A549 (cell line): ENCODE results near the gene PBX2. TPM values are rescaled to one million over a fixed set of nuclear protein-coding genes. Genes with fewer than 3 reads are reported as not detected.
A peak's percentile ranks its signal among the peaks of the same experiment; 100 is the strongest.

Experiments used
- ATAC-seq, 2 experiments: fragments of 200-7000 bp in 1 of 2; fragments of >200 bp in 1 of 2; cut with Nextera tagmentation in 1 of 2; cut with Tn5 transposase in 1 of 2; 3 replicates each; pipeline versions ENCODE4 v1.8.0 to v1.9.1; 2018 to 2020; ENCODE audit warnings: mild to moderate bottlenecking in 1 of 2, moderate library complexity in 1 of 2
- CTCF ChIA-PET: fragments of 300-600 bp; sonication (Branson Sonifier 250); formaldehyde crosslinking; extraction: SDS; loops from one replicate; lab custom pipeline; 2021; ENCODE audit warnings: antibody characterized with exemption, inconsistent platforms; lab: Yijun Ruan, JAX
- POLR2A ChIA-PET: fragments of 350-600 bp; formaldehyde crosslinking; extraction: SDS; loops from one replicate; lab custom pipeline; 2021; ENCODE audit warnings: antibody characterized with exemption, inconsistent platforms; lab: Yijun Ruan, JAX
- DNase-seq, 2 experiments: peaks; one replicate each; pipeline versions ENCODE4 v3.0.0 to v3.0.0-alpha.2; 2011 to 2016; ENCODE audit warnings: low read depth in 1 of 2, low spot score in 1 of 2
- FAIRE-seq: peaks from 2 replicates; lab custom pipeline; 2011; peaks lifted over from hg19 to GRCh38; lab: Jason Lieb, UNC
- H3K27ac ChIP-seq, 2 experiments: fragments of >200 bp; sonication (Bioruptor Twin); formaldehyde crosslinking; 3 replicates each; pipeline ENCODE4 v1.5.1; 2016 to 2017
- H3K4me1 ChIP-seq: fragments of >200 bp; sonication (Bioruptor Twin); formaldehyde crosslinking; 3 replicates; pipeline ENCODE4 v1.6.1; 2016
- H3K4me2 ChIP-seq: fragments of >200 bp; sonication (Bioruptor Twin); formaldehyde crosslinking; 3 replicates; pipeline ENCODE4 v1.6.1; 2016
- H3K4me3 ChIP-seq: fragments of >200 bp; sonication (Bioruptor Twin); formaldehyde crosslinking; 3 replicates; pipeline ENCODE4 v1.5.1; 2016
- H3K9me3 ChIP-seq: fragments of >200 bp; sonication (Bioruptor Twin); formaldehyde crosslinking; 3 replicates; pipeline ENCODE4 v1.6.1; 2016
- BHLHE40 ChIP-seq: IDR thresholded peaks from 2 replicates; pipeline ENCODE4 v1.6.1; 2012; ENCODE audit warnings: low read depth, low read length, inconsistent platforms
- CBX2 ChIP-seq: fragments of 200-600 bp; sonication (generic); IDR thresholded peaks from 2 replicates; pipeline ENCODE4 v1.6.1; 2016; ENCODE audit warnings: low read depth, mild to moderate bottlenecking, borderline replicate concordance
- EHF ChIP-seq: fragments of 250-450 bp; sonication (Bioruptor Pico); IDR thresholded peaks from 2 replicates; pipeline ENCODE4 v1.5.0; 2020; ENCODE audit warnings: mild to moderate bottlenecking
- ESRRA ChIP-seq: fragments of 150-350 bp; IDR thresholded peaks from 2 replicates; pipeline ENCODE4 v1.6.1; 2014; ENCODE audit warnings: mild to moderate bottlenecking, low read length, borderline replicate concordance
- KDM1A ChIP-seq: fragments of 200-600 bp; sonication (generic); IDR thresholded peaks from 2 replicates; pipeline ENCODE4 v1.6.1; 2016; ENCODE audit warnings: low read depth, mild to moderate bottlenecking
- MYC ChIP-seq: IDR thresholded peaks from 2 replicates; pipeline ENCODE4 v1.6.1; 2012; ENCODE audit warnings: mild to moderate bottlenecking, inconsistent platforms, low read length, improper control_type of control experiment, borderline replicate concordance
- PHF8 ChIP-seq: fragments of 200-600 bp; sonication (generic); IDR thresholded peaks from 2 replicates; pipeline ENCODE4 v1.6.1; 2016; ENCODE audit warnings: low read depth, mild to moderate bottlenecking, antibody characterized with exemption, moderate library complexity, borderline replicate concordance
- POLR2A ChIP-seq: IDR thresholded peaks from 2 replicates; pipeline ENCODE4 v1.6.1; 2012; ENCODE audit warnings: mild to moderate bottlenecking, low read length
- POLR2AphosphoS2 ChIP-seq: conservative IDR thresholded peaks from 2 replicates; pipeline ENCODE4 v1.6.1; 2012; ENCODE audit warnings: low read length, improper control_type of control experiment, inconsistent platforms
- RFX5 ChIP-seq: fragments of 450-650 bp; IDR thresholded peaks from 2 replicates; pipeline ENCODE4 v1.7.1; 2014; ENCODE audit warnings: antibody characterized with exemption, mild to moderate bottlenecking, moderate library complexity
- RNF2 ChIP-seq: fragments of 200-600 bp; sonication (generic); IDR thresholded peaks from 2 replicates; pipeline ENCODE4 v1.6.1; 2016; ENCODE audit warnings: low read depth, mild to moderate bottlenecking, antibody characterized with exemption, moderate library complexity, borderline replicate concordance
- SREBF2 ChIP-seq: fragments of 450-650 bp; IDR thresholded peaks from 2 replicates; pipeline ENCODE4 v1.6.1; 2014; ENCODE audit warnings: mild to moderate bottlenecking, moderate library complexity
- ZC3H11A ChIP-seq: fragments of 450-650 bp; IDR thresholded peaks from 2 replicates; pipeline ENCODE4 v1.6.1; 2014; ENCODE audit warnings: antibody characterized with exemption, mild to moderate bottlenecking
- ZFP36 ChIP-seq: fragments of 450-650 bp; IDR thresholded peaks from 2 replicates; pipeline ENCODE4 v1.6.1; 2014; ENCODE audit warnings: borderline replicate concordance; ENCODE audit not compliant: partially characterized antibody
- ZSCAN20 ChIP-seq: fragments of 250-450 bp; sonication (Bioruptor Pico); IDR thresholded peaks from 2 replicates; pipeline ENCODE4 v1.8.0; 2022; ENCODE audit warnings: mild to moderate bottlenecking, moderate library complexity
- whole genome bisulfite sequencing: methylation state at CpG from one replicate; pipeline ENCODE4 v1.1.6; 2017; ENCODE audit errors: missing lambda C conversion rate; 5-methylcytosine and 5-hydroxymethylcytosine counted together
- polyA plus RNA-seq, 4 experiments: library from polyadenylated mRNA; depleted of rRNA in 3 of 4; stranded (reverse); fragments of >200 nt; fragmentation: RNase III in 1 of 4; extraction: RNeasy Plus Mini Kit Qiagen cat#74134 plus additional on column Dnase treatment in 1 of 4; gene quantifications; 2 replicates in 3 of 4; 3 replicates in 1 of 4; pipeline ENCODE4 v1.2.3, GENCODE V29; 2011 to 2017
- TF ChIP-seq, protein P1 (sequence below): fragments of >200 bp; sonication (Bioruptor Twin); formaldehyde crosslinking; IDR thresholded peaks from 3 replicates; pipeline ENCODE4 v1.5.1; 2016
- TF ChIP-seq, protein P2 (sequence below): fragments of >200 bp; sonication (Bioruptor Twin); formaldehyde crosslinking; IDR thresholded peaks from 3 replicates; pipeline ENCODE4 v1.6.1; 2016
- TF ChIP-seq, protein P3 (sequence below): fragments of 200-600 bp; sonication (generic); IDR thresholded peaks from 2 replicates; pipeline ENCODE4 v1.6.1; 2016; ENCODE audit warnings: antibody characterized with exemption, mild to moderate bottlenecking, moderate library complexity

PBX2 gene
- polyA plus RNA-seq, 2 of the 4 experiments (the other 2 are of a cell fraction), result 27.0 to 30.8 TPM

DNA sequence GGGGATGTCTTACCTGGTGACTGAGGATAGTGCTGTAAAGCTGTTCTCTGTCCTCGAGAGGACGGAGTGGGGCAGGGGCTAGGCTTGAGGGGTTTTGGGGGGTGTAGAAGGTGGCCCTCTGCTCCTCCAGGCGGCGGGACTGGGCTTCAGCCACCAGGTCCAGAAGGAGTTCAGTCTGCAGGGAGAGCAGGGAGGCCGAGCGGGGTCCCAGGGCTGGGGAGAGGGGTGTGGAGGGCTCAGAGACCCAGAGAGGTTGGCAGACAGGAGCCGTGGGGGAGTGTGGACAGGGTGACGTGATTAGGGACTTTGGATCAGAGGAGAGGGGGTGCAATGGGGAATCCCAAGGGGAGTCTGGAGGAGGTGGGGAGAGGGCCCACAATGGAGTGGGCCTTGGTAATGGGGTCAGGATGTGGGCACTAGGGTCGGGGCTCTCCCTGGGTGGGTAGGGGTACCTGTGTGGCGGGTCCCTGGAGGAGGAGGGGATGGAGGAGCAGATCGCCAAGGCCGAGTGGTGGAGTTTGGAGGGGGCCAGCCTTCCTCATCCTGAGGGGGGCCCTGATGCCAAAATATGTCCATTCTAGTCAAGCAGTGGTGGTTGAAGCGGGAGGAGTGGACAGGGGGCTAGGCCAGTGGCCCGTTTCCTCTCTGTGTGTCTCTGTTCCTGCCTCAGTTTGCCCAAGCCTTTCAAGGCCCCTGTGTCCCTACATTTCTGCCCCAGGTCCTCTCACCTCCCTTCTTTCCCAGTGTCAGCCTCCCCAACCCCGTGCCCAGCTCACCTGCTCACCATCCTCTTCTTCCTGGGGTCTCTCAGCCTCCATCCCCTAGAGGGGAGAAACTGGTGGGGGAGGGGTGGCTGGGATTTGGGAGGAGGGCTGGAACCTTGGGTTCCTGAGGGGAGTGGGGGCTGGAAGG, 1.9 kb upstream of the PBX2 start:
- H3K4me2 ChIP-seq, result peak overlapping the region; percentile 23; the same call in 1 of the 3 replicates
- ChIA-PET CTCF (interaction anchor here (0.6 to 2.3 kb wide), 5 partner anchors 38 to 165 kb away, joined by 3 to 10 read pairs (median 4); no protein-coding TSS in a partner anchor), POLR2A (no interaction called here)
- TF ChIP-seq EHF (CRISPR knock-in tag), result no peak
- TF ChIP-seq, protein P1, sequence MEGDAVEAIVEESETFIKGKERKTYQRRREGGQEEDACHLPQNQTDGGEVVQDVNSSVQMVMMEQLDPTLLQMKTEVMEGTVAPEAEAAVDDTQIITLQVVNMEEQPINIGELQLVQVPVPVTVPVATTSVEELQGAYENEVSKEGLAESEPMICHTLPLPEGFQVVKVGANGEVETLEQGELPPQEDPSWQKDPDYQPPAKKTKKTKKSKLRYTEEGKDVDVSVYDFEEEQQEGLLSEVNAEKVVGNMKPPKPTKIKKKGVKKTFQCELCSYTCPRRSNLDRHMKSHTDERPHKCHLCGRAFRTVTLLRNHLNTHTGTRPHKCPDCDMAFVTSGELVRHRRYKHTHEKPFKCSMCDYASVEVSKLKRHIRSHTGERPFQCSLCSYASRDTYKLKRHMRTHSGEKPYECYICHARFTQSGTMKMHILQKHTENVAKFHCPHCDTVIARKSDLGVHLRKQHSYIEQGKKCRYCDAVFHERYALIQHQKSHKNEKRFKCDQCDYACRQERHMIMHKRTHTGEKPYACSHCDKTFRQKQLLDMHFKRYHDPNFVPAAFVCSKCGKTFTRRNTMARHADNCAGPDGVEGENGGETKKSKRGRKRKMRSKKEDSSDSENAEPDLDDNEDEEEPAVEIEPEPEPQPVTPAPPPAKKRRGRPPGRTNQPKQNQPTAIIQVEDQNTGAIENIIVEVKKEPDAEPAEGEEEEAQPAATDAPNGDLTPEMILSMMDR, result no peak
- TF ChIP-seq CBX2, result no peak
- TF ChIP-seq POLR2A, result no peak
- TF ChIP-seq ZC3H11A, result no peak
- no peak for TF ChIP-seq ZSCAN20 (CRISPR knock-in tag)
- H3K27ac ChIP-seq, result peak overlapping the region; percentile 30 to 100; a peak in 4 of 6 replicates
- DNase-seq, result no peak
- no peaks in the 10 kb centered on the region for H3K9me3 ChIP-seq
- H3K4me3 ChIP-seq, result no peak overlapping the region
- WGBS, result 83% methylated on average over 15 of the region's 15 CpGs
- no peak for FAIRE-seq
- no peak for ATAC-seq
- H3K4me1 ChIP-seq, result peaks cover 33% of the 10 kb centered on the region

DNA sequence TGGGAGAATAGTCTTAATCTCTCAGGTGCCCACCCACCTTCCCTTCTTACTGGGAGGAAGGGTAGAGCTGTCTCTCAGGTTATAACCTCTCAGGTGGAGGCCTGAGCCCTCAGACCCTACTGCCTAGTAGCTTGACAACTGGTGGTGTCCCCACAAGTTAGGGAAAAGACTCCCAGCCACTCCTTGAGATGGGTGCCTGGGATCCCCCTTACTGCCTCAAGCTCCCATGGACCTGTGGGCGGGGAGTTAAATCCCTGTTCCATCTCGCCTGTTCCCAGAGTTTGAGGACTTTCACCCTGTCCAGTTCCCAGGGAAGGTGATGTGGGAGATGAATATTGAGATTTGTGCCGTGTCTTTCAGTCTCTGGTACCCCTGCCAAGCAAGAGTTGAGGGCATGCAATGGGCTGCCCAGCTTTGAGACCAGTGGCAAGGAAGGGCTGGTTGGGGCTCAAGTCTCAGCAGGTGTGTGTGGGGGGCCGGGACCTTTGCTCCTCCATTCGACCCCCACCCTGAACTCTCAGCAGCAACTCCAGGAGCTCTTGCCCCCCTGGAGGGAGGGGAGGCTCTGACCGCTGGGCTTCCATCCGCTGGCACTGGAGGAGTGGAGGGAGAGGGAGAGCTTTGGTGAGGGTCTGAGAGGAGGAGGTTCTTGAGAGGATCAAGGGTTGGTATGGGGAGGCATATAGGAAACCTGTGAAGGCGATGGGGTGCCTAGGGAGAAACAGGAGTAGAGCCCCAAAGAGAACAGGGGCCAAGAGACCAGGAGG, 1.1 kb upstream of the PBX2 start:
- H3K27ac ChIP-seq, result peak overlapping the region; percentile 99 to 100

DNA sequence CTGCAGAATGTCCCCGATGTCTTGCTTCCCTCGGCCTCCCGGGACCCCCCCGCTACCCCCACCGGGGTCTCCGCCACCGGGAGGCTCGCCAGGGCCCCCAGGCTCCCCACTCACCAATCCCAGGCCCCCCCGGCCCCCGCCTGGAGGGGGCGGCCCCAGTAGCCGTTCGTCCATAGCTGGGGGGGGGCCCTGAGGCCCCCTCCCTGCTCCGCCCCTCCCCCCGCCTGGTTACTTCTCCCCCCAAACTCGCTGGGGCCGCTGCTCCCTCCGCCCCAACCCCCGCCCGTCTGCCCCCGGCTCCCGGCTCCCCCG, 304 bp downstream of the PBX2 start:
- TF ChIP-seq, protein P2, sequence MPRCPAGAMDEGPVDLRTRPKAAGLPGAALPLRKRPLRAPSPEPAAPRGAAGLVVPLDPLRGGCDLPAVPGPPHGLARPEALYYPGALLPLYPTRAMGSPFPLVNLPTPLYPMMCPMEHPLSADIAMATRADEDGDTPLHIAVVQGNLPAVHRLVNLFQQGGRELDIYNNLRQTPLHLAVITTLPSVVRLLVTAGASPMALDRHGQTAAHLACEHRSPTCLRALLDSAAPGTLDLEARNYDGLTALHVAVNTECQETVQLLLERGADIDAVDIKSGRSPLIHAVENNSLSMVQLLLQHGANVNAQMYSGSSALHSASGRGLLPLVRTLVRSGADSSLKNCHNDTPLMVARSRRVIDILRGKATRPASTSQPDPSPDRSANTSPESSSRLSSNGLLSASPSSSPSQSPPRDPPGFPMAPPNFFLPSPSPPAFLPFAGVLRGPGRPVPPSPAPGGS, result no peak
- no peak for TF ChIP-seq PHF8
- H3K27ac ChIP-seq, result peak overlapping the region; percentile 99 to 100
- no CpG with 5 or more reads among the region's 23 CpGs for WGBS
- H3K4me2 ChIP-seq, result peak overlapping the region; percentile 99
- POLR2A ChIA-PET, result interaction anchor here (1.0 kb wide), 1 partner anchor 62 kb away, joined by 4 read pairs; the partner anchor contains the start of gene ATF6B
- H3K4me1 ChIP-seq, result peaks cover 36% of the 10 kb centered on the region
- CTCF ChIA-PET, result interaction anchor here (1.4 kb wide), 1 partner anchor 60 kb away, joined by 3 read pairs; no protein-coding TSS in a partner anchor
- no peak for DNase-seq
- no peak for FAIRE-seq
- H3K4me3 ChIP-seq, result peak overlapping the region; percentile 94
- no peaks in the 10 kb centered on the region for H3K9me3 ChIP-seq
- no peak for ATAC-seq

More for the DNA sequence above, 1.1 kb upstream of the PBX2 start:
- CTCF ChIA-PET, result interaction anchor here (0.8 to 1.4 kb wide), 4 partner anchors 14 to 72 kb away, joined by 3 to 6 read pairs (median 3); no protein-coding TSS in a partner anchor
- peak overlapping the region; percentile 94 for H3K4me3 ChIP-seq
- no peaks in the 10 kb centered on the region for H3K9me3 ChIP-seq
- H3K4me2 ChIP-seq, result peak overlapping the region; percentile 99
- ATAC-seq (no peak), DNase-seq (no peak), FAIRE-seq (no peak)
- POLR2A ChIA-PET, result interaction anchor here (1.3 kb wide), 1 partner anchor 14 kb away, joined by 5 read pairs; no protein-coding TSS in a partner anchor
- TF ChIP-seq ZSCAN20 (CRISPR knock-in tag), result no peak
- no peak for TF ChIP-seq EHF (CRISPR knock-in tag)
- no peak for TF ChIP-seq MYC
- TF ChIP-seq SREBF2, result no peak
- 78% methylated on average over 6 of the region's 8 CpGs for WGBS
- peaks cover 32% of the 10 kb centered on the region for H3K4me1 ChIP-seq

DNA sequence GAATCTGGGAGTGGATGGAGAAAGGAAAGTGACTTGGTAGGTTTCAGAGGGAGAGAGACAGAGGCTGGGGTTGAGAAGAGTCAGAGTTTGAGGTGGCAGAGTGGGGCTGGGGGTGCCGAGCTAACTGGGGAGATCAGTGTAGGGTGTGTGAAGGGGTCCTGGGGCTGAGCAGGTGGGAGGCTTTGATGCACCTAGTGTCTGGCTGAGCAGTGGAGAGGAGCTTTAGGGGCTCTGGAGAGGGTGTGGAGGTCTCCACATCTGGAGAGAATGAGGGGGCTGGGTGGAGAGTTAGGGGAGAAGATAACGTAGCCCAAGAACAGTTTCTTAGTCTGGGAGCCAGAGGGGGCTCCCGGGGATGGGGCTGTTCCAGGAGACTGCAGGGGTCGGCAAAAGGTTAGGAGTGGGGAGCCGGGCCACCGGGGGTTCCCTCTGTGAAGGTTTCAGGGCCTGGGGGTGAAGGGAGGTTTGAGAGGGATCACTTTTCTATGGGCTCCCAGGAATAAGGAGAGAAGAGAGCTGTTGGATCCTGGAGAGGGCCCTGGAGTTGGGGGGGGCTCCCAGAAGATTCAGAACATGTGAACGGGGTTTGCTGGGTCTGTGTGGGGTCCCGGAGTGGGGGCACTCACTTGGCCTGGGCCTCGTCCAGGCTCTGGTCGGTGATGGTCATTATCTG, 797 bp downstream of the PBX2 start:
- ATAC-seq (peak in 1 of 2 experiments; percentile 5; a peak in 2 of 6 replicates), FAIRE-seq (no peak), DNase-seq (no peak)
- Histone ChIP-seq H3K4me2 (peak overlapping the region; percentile 99), H3K9me3 (no peaks in the 10 kb centered on the region), H3K4me1 (peaks cover 38% of the 10 kb centered on the region), H3K27ac (peak overlapping the region; percentile 99 to 100), H3K4me3 (peak overlapping the region; percentile 94)
- ChIA-PET POLR2A (interaction anchor here (1.1 kb wide), 1 partner anchor 12 kb away, joined by 3 read pairs; no protein-coding TSS in a partner anchor), CTCF (interaction anchor here (1.4 kb wide), 1 partner anchor 10 kb away, joined by 6 read pairs; no protein-coding TSS in a partner anchor)
- 18% methylated on average over 6 of the region's 10 CpGs for WGBS
- TF ChIP-seq ZFP36 (no peak), KDM1A (no peak), POLR2AphosphoS2 (no peak), RNF2 (no peak), BHLHE40 (no peak), ESRRA (no peak), RFX5 (no peak)
- TF ChIP-seq, protein P3, sequence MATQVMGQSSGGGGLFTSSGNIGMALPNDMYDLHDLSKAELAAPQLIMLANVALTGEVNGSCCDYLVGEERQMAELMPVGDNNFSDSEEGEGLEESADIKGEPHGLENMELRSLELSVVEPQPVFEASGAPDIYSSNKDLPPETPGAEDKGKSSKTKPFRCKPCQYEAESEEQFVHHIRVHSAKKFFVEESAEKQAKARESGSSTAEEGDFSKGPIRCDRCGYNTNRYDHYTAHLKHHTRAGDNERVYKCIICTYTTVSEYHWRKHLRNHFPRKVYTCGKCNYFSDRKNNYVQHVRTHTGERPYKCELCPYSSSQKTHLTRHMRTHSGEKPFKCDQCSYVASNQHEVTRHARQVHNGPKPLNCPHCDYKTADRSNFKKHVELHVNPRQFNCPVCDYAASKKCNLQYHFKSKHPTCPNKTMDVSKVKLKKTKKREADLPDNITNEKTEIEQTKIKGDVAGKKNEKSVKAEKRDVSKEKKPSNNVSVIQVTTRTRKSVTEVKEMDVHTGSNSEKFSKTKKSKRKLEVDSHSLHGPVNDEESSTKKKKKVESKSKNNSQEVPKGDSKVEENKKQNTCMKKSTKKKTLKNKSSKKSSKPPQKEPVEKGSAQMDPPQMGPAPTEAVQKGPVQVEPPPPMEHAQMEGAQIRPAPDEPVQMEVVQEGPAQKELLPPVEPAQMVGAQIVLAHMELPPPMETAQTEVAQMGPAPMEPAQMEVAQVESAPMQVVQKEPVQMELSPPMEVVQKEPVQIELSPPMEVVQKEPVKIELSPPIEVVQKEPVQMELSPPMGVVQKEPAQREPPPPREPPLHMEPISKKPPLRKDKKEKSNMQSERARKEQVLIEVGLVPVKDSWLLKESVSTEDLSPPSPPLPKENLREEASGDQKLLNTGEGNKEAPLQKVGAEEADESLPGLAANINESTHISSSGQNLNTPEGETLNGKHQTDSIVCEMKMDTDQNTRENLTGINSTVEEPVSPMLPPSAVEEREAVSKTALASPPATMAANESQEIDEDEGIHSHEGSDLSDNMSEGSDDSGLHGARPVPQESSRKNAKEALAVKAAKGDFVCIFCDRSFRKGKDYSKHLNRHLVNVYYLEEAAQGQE, result no peak
